ENCODE data around the gene CHKA.

Gene CHKA

GRCh38 chr11:68121067-68121899 is at the start of gene CHKA:
CHKA (minus strand) TSS chr11:68121388; CDS start chr11:68121177, 211 bp downstream.
- DNase-seq = peak; percentile 70 to 86

GRCh38 chr11:68169442-68169841 is 48.3 kb upstream of the CHKA start:
- no peak for DNase-seq

- DNase-seq = peak in 1 of 2 experiments; percentile 4
Observed at GRCh38 chr11:68168694-68169093, 47.5 kb upstream of the CHKA start.

DNA sequence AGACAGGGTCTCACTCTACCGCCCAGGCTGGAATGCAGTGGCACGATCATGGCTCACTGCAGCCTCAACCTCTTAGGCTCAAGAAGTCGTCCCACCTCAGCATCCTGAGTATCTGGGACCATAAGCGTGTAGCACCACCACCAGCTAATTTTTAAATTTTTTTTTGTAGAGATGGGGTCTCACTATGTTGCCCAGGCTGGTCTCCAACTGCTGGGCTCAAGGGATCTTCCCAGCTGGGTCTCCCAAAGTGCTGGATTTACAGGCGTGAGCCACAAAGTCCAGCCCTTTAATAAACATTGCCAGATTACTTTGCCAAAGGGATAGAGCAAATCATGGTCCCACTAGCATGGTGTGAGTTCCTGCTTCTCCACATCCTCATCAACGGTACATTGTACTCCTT is 46.3 kb upstream of the CHKA start:
- no peak for DNase-seq

- peak in 1 of 2 experiments; percentile 19 for DNase-seq
Observed at GRCh38 chr11:68166969-68167368, 45.8 kb upstream of the CHKA start.

- DNase-seq = no peak
Observed at GRCh38 chr11:68165601-68166000, 44.4 kb upstream of the CHKA start.

GRCh38 chr11:68164437-68164836 is 43.2 kb upstream of the CHKA start:
- no peak for DNase-seq

DNA sequence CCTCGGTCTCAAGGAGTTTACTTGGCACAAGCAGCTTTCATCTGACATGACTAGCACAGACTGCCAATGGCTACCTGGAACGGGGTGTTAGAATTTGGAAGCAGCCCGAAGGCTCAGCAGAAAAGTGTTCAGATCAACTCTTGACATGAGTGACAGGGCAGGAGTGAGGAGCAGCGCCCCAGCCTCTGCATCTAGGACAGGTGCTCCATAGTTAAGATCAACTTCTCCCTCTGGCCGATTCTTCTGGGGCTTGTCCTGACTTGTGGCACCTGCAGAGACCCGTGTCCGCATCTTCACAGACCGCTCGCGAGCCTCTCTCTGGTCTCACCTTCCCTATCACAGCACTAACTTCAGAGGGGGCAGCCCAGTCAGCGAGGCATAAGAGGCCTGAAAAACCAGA is 42.5 kb upstream of the CHKA start:
- no peak for DNase-seq

DNA sequence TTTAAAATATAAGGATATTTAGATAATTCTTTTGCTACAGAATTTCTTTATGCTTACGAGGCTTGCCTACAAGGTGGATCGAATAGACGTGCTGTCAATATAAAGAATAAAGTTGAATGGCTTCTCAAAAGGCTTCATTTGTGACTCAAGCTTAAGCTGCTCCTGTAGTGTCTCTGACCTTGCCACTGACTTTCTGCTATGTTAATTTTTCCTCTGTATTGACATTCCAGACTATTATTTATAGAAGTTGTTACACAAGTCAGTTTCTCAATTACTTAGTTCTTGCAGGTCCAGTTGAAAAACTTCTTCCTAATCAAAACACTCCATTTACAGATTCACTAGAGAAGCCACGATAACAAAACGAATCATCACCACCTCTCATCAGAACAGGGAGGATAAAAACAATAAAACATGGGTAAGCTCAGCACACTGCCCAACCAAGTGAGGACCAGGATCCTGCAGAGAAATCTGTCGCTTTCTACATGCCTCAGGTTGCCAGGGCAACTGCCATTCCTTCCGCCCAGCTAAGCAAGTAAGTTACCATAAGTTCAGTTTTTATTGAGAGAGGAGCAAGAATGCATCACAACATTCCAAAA is 39.0 kb upstream of the CHKA start:
- DNase-seq = no peak

DNA sequence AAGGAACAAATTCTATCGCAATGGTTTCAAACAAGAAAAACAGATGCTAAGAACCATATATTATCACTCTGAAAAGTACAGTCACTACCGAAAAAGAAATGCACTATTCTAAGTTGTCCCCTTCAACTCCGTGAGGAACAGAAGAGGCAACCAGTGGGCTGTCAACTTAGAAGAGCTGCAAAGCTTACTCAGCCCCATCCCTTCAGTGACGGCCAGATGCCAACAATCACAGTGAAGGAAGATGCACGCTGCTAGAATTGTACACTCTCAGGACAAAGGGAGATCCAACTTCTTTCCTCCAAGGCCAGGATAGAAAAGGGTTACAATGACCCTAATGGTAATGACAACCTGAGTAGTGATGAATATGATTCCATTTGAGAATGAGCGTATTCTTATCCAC is 38.5 kb upstream of the CHKA start:
- no peak for DNase-seq

DNA sequence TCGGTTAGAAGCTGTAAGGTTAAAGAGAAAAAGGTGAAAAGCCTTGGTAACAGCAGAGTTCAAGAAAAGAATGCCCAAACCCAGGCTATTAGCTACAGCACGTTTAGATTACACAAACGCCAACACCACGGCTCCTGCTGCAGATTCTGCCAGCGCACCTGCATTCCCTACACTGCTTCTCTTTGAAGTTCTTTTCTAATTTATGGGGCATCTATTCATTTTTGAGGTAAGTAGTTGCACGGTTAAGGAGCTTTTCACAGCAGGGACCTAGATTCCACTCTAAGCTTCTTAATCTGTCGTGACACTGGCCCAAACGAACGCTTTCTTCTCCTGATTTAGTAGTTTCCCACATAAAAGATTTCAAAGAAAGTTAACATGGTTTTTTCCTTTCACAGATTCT is 38.0 kb upstream of the CHKA start:
- DNase-seq = no peak

DNA sequence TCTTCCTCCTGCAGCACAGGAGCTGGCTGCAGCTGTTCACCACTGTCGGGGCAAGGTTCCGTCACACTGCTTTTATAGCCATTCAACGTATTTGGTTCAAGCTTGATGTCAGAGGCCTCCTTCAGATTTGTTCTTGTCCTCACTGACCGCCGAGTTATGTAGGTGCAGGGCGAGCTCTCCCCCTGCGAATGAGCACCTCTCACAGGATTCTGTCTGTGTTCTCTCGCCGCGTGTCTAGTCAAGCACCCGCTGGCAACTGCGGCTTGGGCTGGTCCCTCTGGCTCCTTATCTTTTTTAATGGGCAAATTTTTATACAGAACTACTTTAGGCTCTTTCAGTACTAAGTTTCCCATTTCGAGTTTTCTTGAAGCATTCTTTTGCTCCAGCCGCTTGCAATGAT is 37.4 kb upstream of the CHKA start:
- DNase-seq = no peak

- no peak for DNase-seq
Observed at GRCh38 chr11:68153742-68154141, 32.6 kb upstream of the CHKA start.

DNA sequence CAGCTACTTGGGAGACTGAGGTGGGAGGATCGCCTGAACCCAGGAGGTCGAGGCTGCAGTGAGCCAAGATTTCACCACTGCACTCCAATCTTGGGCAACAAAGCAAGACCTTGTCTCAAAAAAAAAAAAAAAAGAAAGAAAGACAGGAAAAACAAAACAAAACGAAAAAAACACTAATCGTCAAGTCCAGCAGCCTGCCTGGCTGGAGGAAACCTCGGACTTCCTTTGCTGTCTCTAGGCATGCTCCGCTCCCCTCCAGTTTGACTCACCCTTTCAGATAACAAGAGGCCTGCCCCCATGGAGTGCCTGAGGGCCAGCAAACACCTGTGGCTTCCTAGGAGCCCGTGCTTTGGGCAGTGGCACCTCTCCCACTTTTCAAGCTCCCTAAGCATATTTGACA is 28.8 kb upstream of the CHKA start:
- DNase-seq = no peak

GRCh38 chr11:68149417-68149816 is 28.2 kb upstream of the CHKA start:
- DNase-seq = no peak

GRCh38 chr11:68148879-68149278 is 27.7 kb upstream of the CHKA start:
- DNase-seq = no peak

GRCh38 chr11:68148071-68148805 is 27.1 kb upstream of the CHKA start:
- DNase-seq = no peak

- DNase-seq = peak; percentile 3 to 15
Observed at GRCh38 chr11:68146704-68147474, 25.7 kb upstream of the CHKA start.

DNA sequence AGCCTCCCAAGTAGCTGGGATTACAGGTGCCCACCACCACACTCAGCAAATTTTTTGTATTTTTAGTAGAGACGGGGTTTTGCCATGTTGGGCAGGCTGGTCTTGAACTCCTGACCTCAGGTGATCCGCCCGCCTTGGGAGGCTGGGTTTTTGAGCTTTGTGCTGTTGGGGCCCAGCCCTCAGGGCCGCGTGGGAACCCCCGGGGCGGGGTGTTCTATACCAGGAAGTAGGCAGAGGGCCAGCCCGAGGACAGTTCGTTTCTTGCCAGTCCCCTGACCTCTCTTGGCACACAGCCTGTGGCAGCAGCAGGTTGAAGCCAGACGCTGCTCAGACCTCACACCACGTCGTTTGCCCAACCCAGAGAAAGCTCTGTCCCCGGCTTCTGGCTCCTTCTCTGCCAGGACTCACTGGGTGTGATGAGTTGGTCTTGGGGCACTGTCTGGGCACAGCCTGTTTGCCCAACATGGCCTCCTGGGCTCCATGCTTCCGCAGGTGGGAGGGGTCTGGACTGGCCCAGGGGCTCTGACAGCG is 24.9 kb upstream of the CHKA start:
- no peak for DNase-seq

DNA sequence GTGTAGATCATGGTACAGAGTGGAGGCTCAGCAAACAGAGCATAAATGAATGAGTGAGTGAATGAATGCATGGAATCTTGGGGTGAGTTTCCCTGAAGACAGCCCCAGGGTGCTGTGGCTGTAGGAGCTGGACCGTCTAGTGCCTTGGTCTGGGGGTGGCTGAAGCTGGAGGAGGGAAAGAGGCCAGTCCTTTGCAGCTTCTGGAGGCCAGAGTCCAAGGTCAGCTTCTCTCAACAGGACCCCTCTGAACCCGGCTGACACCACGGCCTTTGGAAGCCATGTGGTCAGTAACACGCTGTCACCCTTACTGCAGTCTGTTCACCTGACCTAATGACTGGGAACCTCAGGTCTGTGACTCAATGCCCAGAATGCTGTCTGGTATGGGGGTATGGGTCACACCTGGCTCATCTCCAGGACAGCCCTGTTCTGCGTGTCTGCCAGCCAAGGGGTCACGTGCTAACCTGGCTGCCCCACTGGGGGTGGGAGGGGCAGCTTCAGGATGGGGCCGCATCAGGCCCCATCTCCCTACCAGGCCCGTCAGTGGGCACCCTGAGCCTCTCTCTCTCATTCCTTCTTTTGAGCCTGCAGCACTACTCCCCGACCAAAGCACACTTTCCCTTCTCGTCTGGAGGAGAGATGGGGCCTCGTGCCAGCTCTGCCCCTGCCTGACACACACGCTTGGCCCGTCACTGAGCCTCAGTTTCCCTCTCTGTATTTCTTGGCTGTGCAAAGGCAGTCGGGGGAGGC is 24.1 kb upstream of the CHKA start:
- no peak for DNase-seq

DNA sequence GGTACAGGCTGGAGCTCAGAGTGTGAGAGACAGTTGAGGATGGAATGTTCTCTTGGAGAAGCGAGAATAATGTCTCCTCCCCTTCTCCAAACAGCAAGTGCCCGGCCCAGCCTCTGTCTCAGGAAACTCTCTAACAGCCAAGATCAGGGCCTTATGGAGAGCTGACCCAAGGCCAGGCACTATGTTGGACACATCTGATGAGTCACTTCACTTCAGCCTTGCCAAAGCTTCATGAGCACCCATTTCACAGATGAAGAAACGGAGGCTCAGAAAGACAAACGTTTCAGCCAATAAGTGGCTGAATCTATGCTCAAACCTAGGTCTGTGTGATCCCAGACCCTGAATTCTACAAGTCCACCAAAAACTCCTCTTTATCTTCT is 22.1 kb upstream of the CHKA start:
- no peak for DNase-seq
